CD4-positive, alpha-beta T cell (primary cell): ENCODE measurements around the gene RYR2. TPM values are rescaled to one million over a fixed set of nuclear protein-coding genes. Genes with fewer than 3 reads are reported as not detected.

Experiments
- ATAC-seq: fragments of 200-7000 bp; cut with Tn5 transposase; one replicate; pipeline ENCODE4 v1.10.0; 2022; ENCODE audit warnings: mild to moderate bottlenecking; ENCODE audit not compliant: poor library complexity
- CTCF ChIA-PET: fragments of 350-600 bp; sonication (Branson Sonifier 250); formaldehyde crosslinking; loops from one replicate; lab custom pipeline; 2021; ENCODE audit warnings: antibody characterized with exemption, inconsistent platforms; lab: Charles Lee
- POLR2A ChIA-PET: fragments of 350-600 bp; sonication (Branson Sonifier 250); formaldehyde crosslinking; loops from one replicate; lab custom pipeline; 2021; ENCODE audit warnings: antibody characterized with exemption, inconsistent platforms; lab: Charles Lee
- DNase-seq, 14 experiments: peaks; one replicate each; pipeline ENCODE4 v3.0.0-alpha.2; 2013 to 2020; ENCODE audit warnings: mixed read lengths in 2 of 14
- H3K27ac ChIP-seq, 2 donors: one replicate each; pipeline versions ENCODE4 v1.5.1 to v1.7.0; 2013; ENCODE audit warnings: low read length in 2 of 2, low read depth in 1 of 2, mild to moderate bottlenecking in 1 of 2
- H3K27me3 ChIP-seq, 2 experiments: 1 replicate in 1 of 2; 2 replicates in 1 of 2; pipeline versions ENCODE4 v1.6.1 to v1.7.0; 2013; ENCODE audit warnings: low read length in 2 of 2, control low read depth in 1 of 2, mild to moderate bottlenecking in 1 of 2, moderate library complexity in 1 of 2; ENCODE audit not compliant: insufficient read depth in 2 of 2, control insufficient read depth in 1 of 2
- H3K36me3 ChIP-seq: one replicate; pipeline ENCODE4 v1.6.1; 2013; ENCODE audit warnings: low read length, control low read depth; ENCODE audit not compliant: insufficient read depth
- H3K4me1 ChIP-seq: one replicate; pipeline ENCODE4 v1.6.1; 2013; ENCODE audit warnings: low read length, control low read depth; ENCODE audit not compliant: insufficient read depth
- H3K4me3 ChIP-seq: one replicate; pipeline ENCODE4 v1.5.1; 2013; ENCODE audit warnings: mild to moderate bottlenecking, low read length, moderate library complexity
- H3K9me3 ChIP-seq, 2 experiments: 1 replicate in 1 of 2; 2 replicates in 1 of 2; pipeline versions ENCODE4 v1.6.1 to v1.7.0; 2013; ENCODE audit warnings: low read length in 2 of 2, mild to moderate bottlenecking in 2 of 2, control low read depth in 1 of 2, moderate library complexity in 1 of 2; ENCODE audit not compliant: control insufficient read depth in 1 of 2, insufficient read depth in 1 of 2
- H3K27ac Mint-ChIP-seq: one replicate; pipeline ENCODE4 v1.8.0; 2020; ENCODE audit warnings: mixed read lengths
- H3K27me3 Mint-ChIP-seq: one replicate; pipeline ENCODE4 v1.8.0; 2021; ENCODE audit warnings: mixed read lengths
- H3K36me3 Mint-ChIP-seq: one replicate; pipeline ENCODE4 v1.8.0; 2021; ENCODE audit warnings: low read depth, mixed read lengths
- H3K4me1 Mint-ChIP-seq: one replicate; pipeline ENCODE4 v1.8.0; 2021; ENCODE audit warnings: low read depth, mixed read lengths
- H3K4me3 Mint-ChIP-seq: one replicate; pipeline ENCODE4 v1.8.0; 2020; ENCODE audit warnings: mild to moderate bottlenecking, mixed read lengths
- H3K9me3 Mint-ChIP-seq: one replicate; pipeline ENCODE4 v1.8.0; 2020; ENCODE audit warnings: mixed read lengths
- intact Hi-C, 2 experiments: fragments of 100-400 bp; cut with DNase I in 1 of 2; cut with micrococcal nuclease in 1 of 2; formaldehyde crosslinking; loops; one replicate each; pipeline versions ENCODE4 v1.15.1 to v1.9.0; 2023 to 2025; cut with DNase I, micrococcal nuclease
- total RNA-seq, 174 experiments: library from RNA in 2 of 174; stranded (reverse) in 2 of 174; gene quantifications; one replicate each; pipeline ENCODE4 v1.2.3 and lab custom pipeline; 2021 to 2026
- TF ChIP-seq, protein P1 (sequence below): fragments of 200-600 bp; IDR thresholded peaks from one replicate; pipeline ENCODE4 v1.8.0; 2022; ENCODE audit warnings: antibody characterized with exemption, mild to moderate bottlenecking

Gene RYR2
- total RNA-seq, 2 experiments from 2014 or later: not detected

DNA sequence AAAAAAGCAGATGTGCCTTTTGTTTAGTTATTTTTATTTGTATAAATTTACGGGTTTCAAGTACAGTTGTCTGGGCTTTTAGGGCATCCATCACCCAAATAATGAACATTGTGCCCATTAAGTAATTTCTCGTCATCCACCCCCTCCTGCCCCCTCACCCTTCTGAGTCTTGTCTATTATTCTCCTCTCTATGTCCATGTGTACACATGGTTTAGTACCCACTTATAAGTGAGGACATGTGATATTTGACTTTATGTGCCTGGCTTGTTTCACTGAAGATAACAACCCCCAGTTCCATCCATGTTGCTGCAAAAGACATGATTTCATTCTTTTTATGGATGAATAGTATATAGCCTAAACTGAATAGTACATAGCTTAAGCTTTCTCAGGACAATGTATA lies 659.5 kb downstream of the RYR2 start:
- DNase-seq (no peak), ATAC-seq (no peak)
- H3K36me3 Mint-ChIP-seq: no peaks in the 10 kb centered on the region
- TF ChIP-seq, protein P1, sequence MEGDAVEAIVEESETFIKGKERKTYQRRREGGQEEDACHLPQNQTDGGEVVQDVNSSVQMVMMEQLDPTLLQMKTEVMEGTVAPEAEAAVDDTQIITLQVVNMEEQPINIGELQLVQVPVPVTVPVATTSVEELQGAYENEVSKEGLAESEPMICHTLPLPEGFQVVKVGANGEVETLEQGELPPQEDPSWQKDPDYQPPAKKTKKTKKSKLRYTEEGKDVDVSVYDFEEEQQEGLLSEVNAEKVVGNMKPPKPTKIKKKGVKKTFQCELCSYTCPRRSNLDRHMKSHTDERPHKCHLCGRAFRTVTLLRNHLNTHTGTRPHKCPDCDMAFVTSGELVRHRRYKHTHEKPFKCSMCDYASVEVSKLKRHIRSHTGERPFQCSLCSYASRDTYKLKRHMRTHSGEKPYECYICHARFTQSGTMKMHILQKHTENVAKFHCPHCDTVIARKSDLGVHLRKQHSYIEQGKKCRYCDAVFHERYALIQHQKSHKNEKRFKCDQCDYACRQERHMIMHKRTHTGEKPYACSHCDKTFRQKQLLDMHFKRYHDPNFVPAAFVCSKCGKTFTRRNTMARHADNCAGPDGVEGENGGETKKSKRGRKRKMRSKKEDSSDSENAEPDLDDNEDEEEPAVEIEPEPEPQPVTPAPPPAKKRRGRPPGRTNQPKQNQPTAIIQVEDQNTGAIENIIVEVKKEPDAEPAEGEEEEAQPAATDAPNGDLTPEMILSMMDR: no peak
- ChIA-PET CTCF (no interaction called here), POLR2A (no interaction called here)
- H3K27me3 Mint-ChIP-seq: no peaks in the 10 kb centered on the region
- H3K9me3 Mint-ChIP-seq: no peaks in the 10 kb centered on the region
- H3K4me3 ChIP-seq: no peak overlapping the region
- H3K4me1 ChIP-seq: no peaks in the 10 kb centered on the region
- no peaks in the 10 kb centered on the region for H3K36me3 ChIP-seq
- no peaks in the 10 kb centered on the region for H3K4me1 Mint-ChIP-seq
- intact Hi-C loops: no loop called here
- H3K4me3 Mint-ChIP-seq: no peak overlapping the region
- H3K27me3 ChIP-seq: no peaks in the 10 kb centered on the region
- H3K27ac Mint-ChIP-seq: no peak overlapping the region
- H3K27ac ChIP-seq: no peak overlapping the region
- no peaks in the 10 kb centered on the region for H3K9me3 ChIP-seq

DNA sequence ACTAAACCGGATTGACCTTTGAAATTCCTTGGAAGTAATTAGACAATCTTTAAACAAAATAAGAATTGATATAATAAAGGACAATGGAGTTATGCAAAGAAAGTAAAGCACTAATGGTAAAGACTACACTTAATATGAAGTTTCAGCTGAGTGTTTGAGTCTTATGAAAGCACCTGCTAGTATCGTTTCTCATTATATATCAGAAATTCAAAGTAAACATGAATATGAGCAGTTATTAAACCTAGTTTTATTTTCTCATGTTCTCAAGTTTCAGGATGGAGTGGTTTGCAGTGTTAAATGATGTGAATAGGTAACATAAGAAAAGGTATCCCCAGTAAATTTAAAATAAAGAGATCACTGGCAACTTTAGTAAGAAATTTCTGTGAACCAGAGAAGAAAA lies 660.2 kb downstream of the RYR2 start:
- POLR2A ChIA-PET: no interaction called here
- no peaks in the 10 kb centered on the region for H3K36me3 ChIP-seq
- no peaks in the 10 kb centered on the region for H3K4me1 ChIP-seq
- no peak for DNase-seq
- no peaks in the 10 kb centered on the region for H3K36me3 Mint-ChIP-seq
- no peaks in the 10 kb centered on the region for H3K27me3 Mint-ChIP-seq
- H3K27me3 ChIP-seq: no peaks in the 10 kb centered on the region
- no peak for ATAC-seq
- H3K4me3 Mint-ChIP-seq: no peak overlapping the region
- no peaks in the 10 kb centered on the region for H3K9me3 Mint-ChIP-seq
- no peaks in the 10 kb centered on the region for H3K9me3 ChIP-seq
- H3K27ac Mint-ChIP-seq: no peak overlapping the region
- H3K4me1 Mint-ChIP-seq: no peaks in the 10 kb centered on the region
- TF ChIP-seq, protein P1: no peak
- CTCF ChIA-PET: no interaction called here
- H3K27ac ChIP-seq: no peak overlapping the region
- H3K4me3 ChIP-seq: no peak overlapping the region
- intact Hi-C loops: no loop called here

DNA sequence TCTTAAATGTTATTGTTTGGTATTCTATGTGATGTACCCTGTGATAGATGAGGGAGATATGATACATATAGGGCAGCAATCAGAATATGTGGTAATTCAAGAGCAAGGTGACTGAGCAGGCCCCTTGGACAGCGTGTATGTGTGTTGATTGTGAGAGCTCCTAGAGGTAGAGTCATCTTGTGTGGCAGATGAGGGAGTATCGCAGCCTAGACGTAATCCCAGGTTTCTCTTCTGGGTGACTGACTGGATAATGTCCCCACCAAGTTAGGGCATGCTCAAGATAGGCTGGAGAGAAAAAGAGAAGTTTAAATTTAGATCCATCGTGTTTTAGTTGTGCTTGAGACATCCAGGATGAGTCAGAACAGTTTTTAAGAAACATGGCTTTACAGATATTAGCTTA lies 663.5 kb downstream of the RYR2 start:
- H3K4me1 ChIP-seq: no peaks in the 10 kb centered on the region
- H3K27me3 ChIP-seq: no peaks in the 10 kb centered on the region
- intact Hi-C loops: no loop called here
- H3K27ac ChIP-seq: no peak overlapping the region
- no peaks in the 10 kb centered on the region for H3K4me1 Mint-ChIP-seq
- H3K4me3 ChIP-seq: no peak overlapping the region
- no peak for DNase-seq
- POLR2A ChIA-PET: no interaction called here
- CTCF ChIA-PET: no interaction called here
- no peak for ATAC-seq
- H3K27me3 Mint-ChIP-seq: no peaks in the 10 kb centered on the region
- H3K9me3 Mint-ChIP-seq: no peaks in the 10 kb centered on the region
- no peak overlapping the region for H3K4me3 Mint-ChIP-seq
- no peaks in the 10 kb centered on the region for H3K9me3 ChIP-seq
- no peaks in the 10 kb centered on the region for H3K36me3 ChIP-seq
- TF ChIP-seq, protein P1: no peak
- H3K27ac Mint-ChIP-seq: no peak overlapping the region
- H3K36me3 Mint-ChIP-seq: no peaks in the 10 kb centered on the region
